BLaER1 (cell line): ENCODE measurements around the gene ICA1L.
"Not testable (repeated sequence)": the region's sequence is repeated elsewhere in the genome, so short reads cannot be mapped to it uniquely, and the experiment has no call there.

Experiments
- H3K27ac ChIP-seq: shearing (Covaris generic); formaldehyde crosslinking; 2 replicates; pipeline ENCODE4 v1.8.1; 2022
- H3K27me3 ChIP-seq: shearing (Covaris generic); formaldehyde crosslinking; 2 replicates; pipeline ENCODE4 v1.8.1; 2022
- H3K36me3 ChIP-seq: shearing (Covaris generic); formaldehyde crosslinking; 2 replicates; pipeline ENCODE4 v1.8.1; 2022
- H3K4me1 ChIP-seq: shearing (Covaris generic); formaldehyde crosslinking; 2 replicates; pipeline ENCODE4 v1.8.1; 2022
- H3K4me2 ChIP-seq: shearing (Covaris generic); formaldehyde crosslinking; 2 replicates; pipeline ENCODE4 v1.8.1; 2022
- H3K4me3 ChIP-seq: shearing (Covaris generic); formaldehyde crosslinking; 2 replicates; pipeline ENCODE4 v1.8.1; 2022
- H3K9ac ChIP-seq: shearing (Covaris generic); formaldehyde crosslinking; 2 replicates; pipeline ENCODE4 v1.8.1; 2022
- H3K9me3 ChIP-seq: shearing (Covaris generic); formaldehyde crosslinking; 2 replicates; pipeline ENCODE4 v1.8.1; 2022
- H4K20me1 ChIP-seq: shearing (Covaris generic); formaldehyde crosslinking; 2 replicates; pipeline ENCODE4 v1.8.1; 2022
- Cebpa-rat ChIP-seq: shearing (Covaris generic); IDR thresholded peaks from 2 replicates; pipeline ENCODE4 v1.8.1; 2022

The ICA1L gene

GRCh38 chr2:202908186-202908585 lies 36.6 kb upstream of the ICA1L start:
- Histone ChIP-seq H3K27ac (no peak overlapping the region), H3K4me2 (no peak overlapping the region), H3K27me3 (no peaks in the 10 kb centered on the region), H3K36me3 (peaks cover 36% of the 10 kb centered on the region), H3K9ac (no peak overlapping the region), H3K9me3 (peaks cover 20% of the 10 kb centered on the region), H4K20me1 (peaks cover 38% of the 10 kb centered on the region; the same call in 1 of the 2 replicates), H3K4me1 (peaks cover 17% of the 10 kb centered on the region), H3K4me3 (no peak overlapping the region)
- no peak for TF ChIP-seq Cebpa-rat

- Histone ChIP-seq H3K9me3 (peaks cover 20% of the 10 kb centered on the region), H3K4me1 (peaks cover 13% of the 10 kb centered on the region), H4K20me1 (peaks cover 62% of the 10 kb centered on the region), H3K36me3 (peaks cover 55% of the 10 kb centered on the region)
- H3K27ac ChIP-seq, H3K4me3 ChIP-seq, H3K9ac ChIP-seq, H3K27me3 ChIP-seq, H3K4me2 ChIP-seq: not testable (repeated sequence)
Measured at GRCh38 chr2:202905507-202905906, 33.9 kb upstream of the ICA1L start.

DNA sequence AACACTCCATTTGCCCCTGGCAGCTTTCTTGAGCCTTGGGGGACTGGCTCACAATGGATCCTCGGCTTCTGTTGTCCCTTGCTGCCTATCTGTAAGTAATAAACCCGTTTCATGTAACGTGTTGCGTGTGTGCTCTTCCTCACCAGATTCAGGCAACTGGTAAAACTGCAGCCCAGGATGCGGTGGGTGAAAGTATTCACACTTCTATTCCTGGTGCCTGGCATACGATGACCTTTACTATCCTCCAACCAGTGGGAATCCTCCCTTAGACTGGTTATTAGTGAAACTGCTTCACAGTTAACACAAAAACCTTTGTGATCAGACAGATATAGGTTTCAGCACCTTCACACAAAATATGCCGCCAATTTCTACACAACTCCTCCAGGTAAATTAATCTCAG lies 13.6 kb upstream of the ICA1L start:
- no peaks in the 10 kb centered on the region for H3K4me1 ChIP-seq
- H4K20me1 ChIP-seq, result no peaks in the 10 kb centered on the region
- no peak overlapping the region for H3K4me2 ChIP-seq
- H3K36me3 ChIP-seq, result peaks cover 95% of the 10 kb centered on the region
- no peak overlapping the region for H3K4me3 ChIP-seq
- H3K9ac ChIP-seq, result no peak overlapping the region
- H3K27me3 ChIP-seq, result no peaks in the 10 kb centered on the region
- TF ChIP-seq Cebpa-rat, result no peak
- no peak overlapping the region for H3K27ac ChIP-seq
- no peaks in the 10 kb centered on the region for H3K9me3 ChIP-seq

- Histone ChIP-seq H3K9ac (no peak overlapping the region), H3K4me2 (no peak overlapping the region), H4K20me1 (no peaks in the 10 kb centered on the region), H3K4me3 (no peak overlapping the region), H3K27ac (no peak overlapping the region), H3K27me3 (no peaks in the 10 kb centered on the region), H3K36me3 (peaks cover 95% of the 10 kb centered on the region), H3K4me1 (no peaks in the 10 kb centered on the region), H3K9me3 (no peaks in the 10 kb centered on the region)
- TF ChIP-seq Cebpa-rat, result no peak
Measured at GRCh38 chr2:202883987-202884675, 12.6 kb upstream of the ICA1L start.

GRCh38 chr2:202881570-202881969 lies 10.0 kb upstream of the ICA1L start:
- Histone ChIP-seq H4K20me1 (no peaks in the 10 kb centered on the region), H3K9me3 (no peaks in the 10 kb centered on the region), H3K27ac (no peak overlapping the region), H3K27me3 (no peaks in the 10 kb centered on the region), H3K4me2 (no peak overlapping the region), H3K4me1 (no peaks in the 10 kb centered on the region), H3K9ac (no peak overlapping the region), H3K4me3 (no peak overlapping the region), H3K36me3 (peaks cover 91% of the 10 kb centered on the region)
- no peak for TF ChIP-seq Cebpa-rat

DNA sequence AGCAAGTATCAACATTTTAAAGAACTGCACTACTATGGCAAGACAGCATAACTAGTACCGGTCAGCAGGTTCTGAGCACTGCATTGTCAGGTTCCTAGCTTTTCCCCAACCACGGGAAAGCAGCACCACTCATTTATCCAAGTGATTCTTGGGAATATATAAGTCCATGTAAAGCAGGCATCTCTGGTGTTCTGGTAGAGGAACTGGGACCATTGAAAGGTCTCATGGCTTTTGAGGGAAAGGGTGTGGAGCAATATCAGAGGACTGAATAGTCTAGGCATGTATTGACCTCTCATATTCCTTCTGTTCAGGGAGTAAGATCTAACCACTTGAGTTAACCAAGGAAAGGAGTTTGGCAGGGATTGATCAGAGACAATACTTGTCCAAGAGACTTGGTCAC lies 6.1 kb upstream of the ICA1L start:
- TF ChIP-seq Cebpa-rat, result no peak
- Histone ChIP-seq H3K9me3 (no peaks in the 10 kb centered on the region), H3K27me3 (no peaks in the 10 kb centered on the region), H3K36me3 (peaks cover 53% of the 10 kb centered on the region), H3K4me3 (no peak overlapping the region), H4K20me1 (no peaks in the 10 kb centered on the region), H3K27ac (no peak overlapping the region), H3K9ac (no peak overlapping the region), H3K4me1 (no peaks in the 10 kb centered on the region), H3K4me2 (no peak overlapping the region)

GRCh38 chr2:202870431-202871299 lies 901 bp downstream of the ICA1L start:
- Histone ChIP-seq H3K4me2 (peak overlapping the region; percentile 90), H3K4me1 (peaks cover 6% of the 10 kb centered on the region; the same call in 1 of the 2 replicates), H3K36me3 (no peaks in the 10 kb centered on the region), H3K4me3 (peak overlapping the region; percentile 84), H3K9me3 (no peaks in the 10 kb centered on the region), H4K20me1 (no peaks in the 10 kb centered on the region), H3K9ac (peak overlapping the region; percentile 83), H3K27me3 (no peaks in the 10 kb centered on the region), H3K27ac (peak overlapping the region; percentile 87)
- no peak for TF ChIP-seq Cebpa-rat

DNA sequence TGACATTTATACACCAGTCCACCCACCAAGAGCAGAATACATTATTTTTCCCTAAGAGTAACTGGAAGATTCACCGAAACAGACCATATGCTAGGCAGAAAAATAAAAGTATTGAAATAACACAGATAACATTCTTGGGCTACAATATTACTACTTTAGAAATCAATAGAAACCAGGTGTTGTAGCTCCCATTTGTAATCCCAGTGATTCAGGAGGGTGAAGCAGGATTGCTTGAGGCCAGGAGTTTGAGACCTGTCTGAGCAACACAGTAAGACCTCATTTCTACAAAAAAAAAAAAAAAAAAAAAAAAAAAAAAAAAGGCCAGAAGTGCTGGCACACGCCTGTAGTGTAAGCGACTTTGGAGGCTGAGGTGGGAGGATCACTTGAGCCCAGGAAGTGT lies 9.6 kb downstream of the ICA1L start:
- H3K36me3 ChIP-seq, result no peaks in the 10 kb centered on the region
- peaks cover 3% of the 10 kb centered on the region; the same call in 1 of the 2 replicates for H3K9me3 ChIP-seq
- H3K27me3 ChIP-seq, result no peaks in the 10 kb centered on the region
- H4K20me1 ChIP-seq, result no peaks in the 10 kb centered on the region
- no peak overlapping the region for H3K9ac ChIP-seq
- no peaks in the 10 kb centered on the region for H3K4me1 ChIP-seq
- no peak overlapping the region for H3K4me3 ChIP-seq
- TF ChIP-seq Cebpa-rat, result no peak
- no peak overlapping the region for H3K27ac ChIP-seq
- no peak overlapping the region for H3K4me2 ChIP-seq

GRCh38 chr2:202858601-202859000 lies 13.0 kb downstream of the ICA1L start:
- Histone ChIP-seq H3K9ac (no peak overlapping the region), H4K20me1 (no peaks in the 10 kb centered on the region), H3K4me1 (no peaks in the 10 kb centered on the region), H3K4me3 (no peak overlapping the region), H3K9me3 (peaks cover 3% of the 10 kb centered on the region; the same call in 1 of the 2 replicates), H3K27me3 (no peaks in the 10 kb centered on the region), H3K36me3 (no peaks in the 10 kb centered on the region), H3K4me2 (no peak overlapping the region), H3K27ac (no peak overlapping the region)
- TF ChIP-seq Cebpa-rat, result no peak

- H3K36me3 ChIP-seq, H3K9ac ChIP-seq, H3K4me2 ChIP-seq, H3K27ac ChIP-seq, H3K4me1 ChIP-seq, H3K9me3 ChIP-seq, H3K4me3 ChIP-seq, H3K27me3 ChIP-seq, H4K20me1 ChIP-seq: not testable (repeated sequence)
Measured at GRCh38 chr2:202849343-202849742, 22.2 kb downstream of the ICA1L start.
